SK-N-SH treated with all-trans-retinoic acid at 6 μM for 48 hours (cell line): ENCODE measurements around the gene FASN.
A peak's percentile ranks its signal among the peaks of the same experiment; 100 is the strongest.

ENCODE experiments used
- ATAC-seq: fragments of 200-7000 bp; cut with Tn5 transposase; 3 replicates; pipeline ENCODE4 v1.9.1; 2020; ENCODE audit warnings: mild to moderate bottlenecking, moderate library complexity
- ARNTL ChIP-seq: fragments of 450-650 bp; formaldehyde crosslinking; IDR thresholded peaks from 2 replicates; pipeline ENCODE4 v1.5.0; 2020; ENCODE audit warnings: low read depth, mild to moderate bottlenecking, moderate library complexity, borderline replicate concordance
- BACH2 ChIP-seq: fragments of 250-450 bp; sonication (Bioruptor Pico); IDR thresholded peaks from 2 replicates; pipeline ENCODE4 v1.9.0; 2021; ENCODE audit warnings: mild to moderate bottlenecking, borderline replicate concordance
- CSDC2 ChIP-seq: fragments of 250-450 bp; sonication (Bioruptor Pico); IDR thresholded peaks from 2 replicates; pipeline ENCODE4 v1.5.0; 2020; ENCODE audit warnings: mild to moderate bottlenecking, moderate library complexity
- ESRRG ChIP-seq: fragments of 250-450 bp; sonication (Bioruptor Pico); IDR thresholded peaks from 2 replicates; pipeline ENCODE4 v1.6.1; 2021; ENCODE audit warnings: mild to moderate bottlenecking
- GLIS3 ChIP-seq: fragments of 250-450 bp; sonication (Bioruptor Pico); IDR thresholded peaks from 2 replicates; pipeline ENCODE4 v1.5.0; 2020; ENCODE audit warnings: mild to moderate bottlenecking, moderate library complexity
- ISL1 ChIP-seq: fragments of 250-450 bp; sonication (Bioruptor Pico); IDR thresholded peaks from 2 replicates; pipeline ENCODE4 v2.1.2; 2022; ENCODE audit warnings: mild to moderate bottlenecking, moderate library complexity
- OSR1 ChIP-seq: fragments of 250-450 bp; sonication (Bioruptor Pico); IDR thresholded peaks from 2 replicates; pipeline ENCODE4 v1.8.0; 2022; ENCODE audit warnings: moderate library complexity, mild to moderate bottlenecking, inconsistent platforms
- PPARA ChIP-seq: fragments of 250-450 bp; sonication (Bioruptor Pico); IDR thresholded peaks from 2 replicates; pipeline ENCODE4 v1.5.0; 2020; ENCODE audit warnings: mild to moderate bottlenecking, borderline replicate concordance
- RARB ChIP-seq: fragments of 250-450 bp; sonication (Bioruptor Pico); IDR thresholded peaks from 2 replicates; pipeline ENCODE4 v1.8.0; 2021; ENCODE audit warnings: mild to moderate bottlenecking, moderate library complexity
- SNAI2 ChIP-seq: fragments of 250-450 bp; sonication (Bioruptor Pico); IDR thresholded peaks from 2 replicates; pipeline ENCODE4 v1.5.0; 2020; ENCODE audit warnings: mild to moderate bottlenecking, moderate library complexity
- TOX ChIP-seq: fragments of 250-450 bp; sonication (Bioruptor Pico); IDR thresholded peaks from 2 replicates; pipeline ENCODE4 v1.8.0; 2021; ENCODE audit warnings: mild to moderate bottlenecking, moderate library complexity, borderline replicate concordance
- ZC3H10 ChIP-seq: fragments of 250-450 bp; sonication (Bioruptor Pico); IDR thresholded peaks from 2 replicates; pipeline ENCODE4 v1.5.1; 2021; ENCODE audit warnings: mild to moderate bottlenecking, moderate library complexity
- ZNF70 ChIP-seq: fragments of 450-650 bp; formaldehyde crosslinking; IDR thresholded peaks from 2 replicates; pipeline ENCODE4 v1.5.0; 2020; ENCODE audit warnings: mild to moderate bottlenecking, moderate library complexity
- ZNF8 ChIP-seq: fragments of 450-650 bp; formaldehyde crosslinking; IDR thresholded peaks from 2 replicates; pipeline ENCODE4 v1.5.0; 2020; ENCODE audit warnings: mild to moderate bottlenecking, moderate library complexity
- TF ChIP-seq, protein P1 (sequence below): fragments of 250-450 bp; sonication (Bioruptor Pico); IDR thresholded peaks from 2 replicates; pipeline ENCODE4 v1.8.0; 2020; ENCODE audit warnings: mild to moderate bottlenecking, moderate library complexity, borderline replicate concordance
- TF ChIP-seq, protein P2 (sequence below): fragments of 250-450 bp; sonication (Bioruptor Pico); IDR thresholded peaks from 2 replicates; pipeline ENCODE4 v1.8.0; 2021; ENCODE audit warnings: low read depth, mild to moderate bottlenecking, moderate library complexity, borderline replicate concordance
- TF ChIP-seq, protein P3 (sequence below): fragments of 250-450 bp; sonication (Bioruptor Pico); IDR thresholded peaks from 2 replicates; pipeline ENCODE4 v1.5.1; 2020; ENCODE audit warnings: low read depth, mild to moderate bottlenecking, moderate library complexity
- TF ChIP-seq, protein P4 (sequence below): fragments of 250-450 bp; sonication (Bioruptor Pico); IDR thresholded peaks from 2 replicates; pipeline ENCODE4 v1.5.0; 2020; ENCODE audit warnings: mild to moderate bottlenecking, moderate library complexity

FASN gene

DNA sequence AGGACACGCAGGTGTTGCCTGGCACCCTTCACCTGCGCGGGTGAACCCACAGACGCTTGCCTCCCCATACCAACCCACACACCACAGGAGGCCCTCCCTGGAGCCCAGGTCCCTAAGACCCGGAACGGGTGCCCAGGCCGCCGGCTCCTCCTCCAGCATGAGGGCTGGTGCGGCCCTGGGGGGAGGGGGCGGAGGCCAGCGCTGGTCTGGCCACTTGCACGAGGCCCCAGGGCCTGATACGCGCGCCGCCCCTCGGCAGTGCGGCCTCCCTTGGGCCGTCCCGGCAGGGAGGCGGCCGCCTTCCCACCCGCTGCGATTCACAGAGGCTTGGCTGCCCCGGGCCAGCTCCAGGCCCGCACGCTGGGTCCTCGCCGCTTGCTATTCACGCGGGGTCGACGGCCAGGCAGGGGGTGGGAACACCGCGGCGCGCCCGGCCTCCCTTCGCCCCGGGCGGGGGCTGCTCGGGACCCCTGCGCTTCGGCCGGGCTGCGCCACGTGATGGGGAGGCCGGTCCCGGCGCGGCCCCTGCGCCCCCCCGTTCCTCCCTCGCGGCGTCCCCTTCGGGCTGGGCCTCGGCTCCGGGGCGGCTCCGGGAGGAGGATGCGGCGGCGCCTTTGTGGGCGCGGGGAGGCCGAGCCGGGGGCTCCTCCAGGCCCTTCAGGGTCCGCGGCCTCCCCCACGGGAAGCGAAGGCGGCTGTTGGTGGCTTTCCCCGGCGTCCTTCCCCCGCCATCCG is 685 bp downstream of the FASN start:
- ATAC-seq = peak; percentile 48
- TF ChIP-seq TOX (CRISPR knock-in tag) = no peak
- TF ChIP-seq ESRRG (CRISPR knock-in tag) = no peak
- TF ChIP-seq OSR1 (CRISPR knock-in tag) = no peak
- no peak for TF ChIP-seq BACH2 (CRISPR knock-in tag)
- no peak for TF ChIP-seq SNAI2 (CRISPR knock-in tag)
- no peak for TF ChIP-seq GLIS3 (CRISPR knock-in tag)
- no peak for TF ChIP-seq RARB (CRISPR knock-in tag)
- TF ChIP-seq, protein P1, sequence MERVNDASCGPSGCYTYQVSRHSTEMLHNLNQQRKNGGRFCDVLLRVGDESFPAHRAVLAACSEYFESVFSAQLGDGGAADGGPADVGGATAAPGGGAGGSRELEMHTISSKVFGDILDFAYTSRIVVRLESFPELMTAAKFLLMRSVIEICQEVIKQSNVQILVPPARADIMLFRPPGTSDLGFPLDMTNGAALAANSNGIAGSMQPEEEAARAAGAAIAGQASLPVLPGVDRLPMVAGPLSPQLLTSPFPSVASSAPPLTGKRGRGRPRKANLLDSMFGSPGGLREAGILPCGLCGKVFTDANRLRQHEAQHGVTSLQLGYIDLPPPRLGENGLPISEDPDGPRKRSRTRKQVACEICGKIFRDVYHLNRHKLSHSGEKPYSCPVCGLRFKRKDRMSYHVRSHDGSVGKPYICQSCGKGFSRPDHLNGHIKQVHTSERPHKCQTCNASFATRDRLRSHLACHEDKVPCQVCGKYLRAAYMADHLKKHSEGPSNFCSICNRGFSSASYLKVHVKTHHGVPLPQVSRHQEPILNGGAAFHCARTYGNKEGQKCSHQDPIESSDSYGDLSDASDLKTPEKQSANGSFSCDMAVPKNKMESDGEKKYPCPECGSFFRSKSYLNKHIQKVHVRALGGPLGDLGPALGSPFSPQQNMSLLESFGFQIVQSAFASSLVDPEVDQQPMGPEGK (CRISPR knock-in tag) = no peak
- no peak for TF ChIP-seq ZNF70
- TF ChIP-seq, protein P2, sequence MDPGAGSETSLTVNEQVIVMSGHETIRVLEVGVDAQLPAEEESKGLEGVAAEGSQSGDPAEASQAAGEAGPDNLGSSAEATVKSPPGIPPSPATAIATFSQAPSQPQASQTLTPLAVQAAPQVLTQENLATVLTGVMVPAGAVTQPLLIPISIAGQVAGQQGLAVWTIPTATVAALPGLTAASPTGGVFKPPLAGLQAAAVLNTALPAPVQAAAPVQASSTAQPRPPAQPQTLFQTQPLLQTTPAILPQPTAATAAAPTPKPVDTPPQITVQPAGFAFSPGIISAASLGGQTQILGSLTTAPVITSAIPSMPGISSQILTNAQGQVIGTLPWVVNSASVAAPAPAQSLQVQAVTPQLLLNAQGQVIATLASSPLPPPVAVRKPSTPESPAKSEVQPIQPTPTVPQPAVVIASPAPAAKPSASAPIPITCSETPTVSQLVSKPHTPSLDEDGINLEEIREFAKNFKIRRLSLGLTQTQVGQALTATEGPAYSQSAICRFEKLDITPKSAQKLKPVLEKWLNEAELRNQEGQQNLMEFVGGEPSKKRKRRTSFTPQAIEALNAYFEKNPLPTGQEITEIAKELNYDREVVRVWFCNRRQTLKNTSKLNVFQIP = no peak
- TF ChIP-seq PPARA (CRISPR knock-in tag) = no peak

DNA sequence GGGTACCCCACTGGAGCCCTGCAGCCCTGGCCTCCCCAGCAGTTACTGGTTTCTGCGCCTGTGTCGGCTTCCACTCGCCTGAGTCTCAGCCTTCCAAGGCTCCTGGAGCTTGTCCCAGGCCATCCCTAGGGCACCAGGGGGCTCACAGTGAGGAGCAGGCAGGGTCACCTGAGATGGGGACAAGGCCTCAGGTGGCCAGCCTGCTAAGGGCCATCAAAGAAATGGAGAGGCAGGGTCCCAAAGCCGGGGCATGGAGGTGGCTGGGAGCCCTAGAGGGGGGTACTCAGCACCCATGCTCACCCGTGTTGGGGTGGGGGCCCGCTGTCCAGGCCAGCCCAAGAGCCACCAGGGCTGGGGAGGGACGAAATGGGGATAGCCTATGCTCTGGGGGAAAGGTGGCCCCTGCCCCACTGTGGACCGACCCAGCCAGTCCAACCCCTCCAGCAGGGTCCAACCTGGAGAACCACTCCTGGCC is 1.3 kb downstream of the FASN start:
- no peak for TF ChIP-seq ZNF8 (CRISPR knock-in tag)
- no peak for TF ChIP-seq GLIS3 (CRISPR knock-in tag)
- ATAC-seq = no peak

DNA sequence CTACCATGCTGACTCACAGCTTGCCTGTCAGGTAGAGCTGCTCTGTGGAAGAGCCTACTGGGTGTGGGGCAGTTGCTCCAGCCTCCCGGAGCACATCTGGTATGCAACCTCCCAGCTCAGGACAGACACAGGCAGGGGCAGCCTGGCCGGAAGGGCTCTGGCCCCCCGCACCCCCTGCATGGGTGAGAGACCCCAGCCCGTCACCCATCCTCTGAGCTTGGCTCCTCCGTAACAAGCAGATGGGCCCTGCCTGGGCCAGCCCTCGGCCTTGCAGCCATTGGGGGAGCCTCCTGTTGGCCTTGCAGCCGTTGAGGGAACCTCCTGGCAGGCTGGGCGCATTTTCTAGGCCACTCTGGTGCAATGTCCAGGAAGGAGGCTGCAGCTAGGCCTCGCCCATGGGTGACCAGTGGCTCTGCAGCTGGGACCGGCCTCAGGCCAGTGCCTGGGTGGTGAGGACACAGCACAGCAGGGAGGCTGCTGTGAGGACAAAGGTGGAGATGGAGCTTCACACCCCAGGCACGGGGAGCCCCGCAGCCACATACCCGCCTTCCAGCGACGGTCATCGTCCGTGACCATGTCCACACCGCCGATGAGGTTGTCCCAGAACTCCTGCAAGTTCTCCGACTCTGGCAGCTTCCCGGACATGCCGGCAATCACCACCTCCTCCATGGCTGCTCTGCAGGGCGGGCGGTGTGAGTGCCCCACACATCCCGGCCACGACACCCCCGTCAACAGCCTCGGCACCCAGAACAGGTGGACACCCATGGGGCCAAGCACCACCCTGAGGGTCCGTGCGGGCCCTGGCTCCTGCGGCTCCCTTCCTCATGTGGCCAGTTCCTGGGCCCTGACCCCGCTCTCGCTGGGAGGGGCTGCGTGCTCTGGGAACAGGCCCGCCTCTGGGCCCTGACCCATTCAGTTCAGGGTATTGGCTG is 2.0 kb downstream of the FASN start:
- ATAC-seq = no peak
- TF ChIP-seq OSR1 (CRISPR knock-in tag) (no peak), ZC3H10 (CRISPR knock-in tag) (no peak)
- TF ChIP-seq, all 23 proteins: peak for 0

DNA sequence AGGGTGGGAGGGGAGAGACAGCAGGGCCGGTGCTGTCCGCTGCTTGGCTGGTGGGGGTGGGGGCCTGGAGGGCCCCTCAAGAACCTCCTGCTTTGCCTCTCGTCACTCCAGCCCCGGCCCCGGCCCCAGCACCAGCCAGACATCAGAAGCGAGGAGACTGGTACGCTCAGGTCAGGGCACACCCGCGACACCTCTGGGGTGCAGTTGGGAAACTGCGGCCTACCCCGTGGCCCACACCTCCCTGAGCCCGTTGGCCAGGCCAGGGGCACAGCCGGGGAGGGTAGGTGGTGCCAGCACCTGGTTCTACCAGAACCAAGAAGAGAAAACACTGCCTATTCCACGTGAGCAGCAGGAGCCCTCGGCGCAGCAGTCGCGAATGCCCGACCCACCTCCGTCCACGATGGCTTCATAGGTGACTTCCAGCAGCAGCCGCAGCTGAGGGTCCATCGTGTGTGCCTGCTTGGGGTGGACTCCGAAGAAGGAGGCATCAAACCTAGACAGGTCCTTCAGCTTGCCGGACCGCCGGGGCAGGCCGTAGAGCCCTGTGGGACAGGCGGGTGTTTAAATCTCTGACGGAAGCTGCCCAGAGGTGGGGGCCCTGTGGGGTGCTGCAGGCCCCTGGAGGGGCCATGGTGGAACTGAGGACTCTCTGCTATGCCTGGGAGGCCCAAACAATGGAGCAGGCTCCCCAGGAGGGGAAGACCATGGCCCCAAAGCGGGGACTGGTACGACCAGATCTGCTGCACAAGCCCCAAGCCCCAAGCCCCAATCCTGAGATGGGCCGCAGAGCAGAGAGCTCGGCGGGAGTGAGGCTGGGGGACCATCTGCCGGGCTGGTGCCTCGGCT is 2.9 kb downstream of the FASN start:
- TF ChIP-seq ZNF70 (no peak), ISL1 (CRISPR knock-in tag) (no peak), ARNTL (CRISPR knock-in tag) (no peak), RARB (CRISPR knock-in tag) (no peak), CSDC2 (CRISPR knock-in tag) (no peak)
- TF ChIP-seq, protein P1 (CRISPR knock-in tag) = no peak
- TF ChIP-seq, protein P3, sequence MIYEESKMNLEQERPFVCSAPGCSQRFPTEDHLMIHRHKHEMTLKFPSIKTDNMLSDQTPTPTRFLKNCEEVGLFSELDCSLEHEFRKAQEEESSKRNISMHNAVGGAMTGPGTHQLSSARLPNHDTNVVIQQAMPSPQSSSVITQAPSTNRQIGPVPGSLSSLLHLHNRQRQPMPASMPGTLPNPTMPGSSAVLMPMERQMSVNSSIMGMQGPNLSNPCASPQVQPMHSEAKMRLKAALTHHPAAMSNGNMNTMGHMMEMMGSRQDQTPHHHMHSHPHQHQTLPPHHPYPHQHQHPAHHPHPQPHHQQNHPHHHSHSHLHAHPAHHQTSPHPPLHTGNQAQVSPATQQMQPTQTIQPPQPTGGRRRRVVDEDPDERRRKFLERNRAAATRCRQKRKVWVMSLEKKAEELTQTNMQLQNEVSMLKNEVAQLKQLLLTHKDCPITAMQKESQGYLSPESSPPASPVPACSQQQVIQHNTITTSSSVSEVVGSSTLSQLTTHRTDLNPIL (CRISPR knock-in tag) = no peak
- TF ChIP-seq, protein P2 = no peak
- TF ChIP-seq, protein P4, sequence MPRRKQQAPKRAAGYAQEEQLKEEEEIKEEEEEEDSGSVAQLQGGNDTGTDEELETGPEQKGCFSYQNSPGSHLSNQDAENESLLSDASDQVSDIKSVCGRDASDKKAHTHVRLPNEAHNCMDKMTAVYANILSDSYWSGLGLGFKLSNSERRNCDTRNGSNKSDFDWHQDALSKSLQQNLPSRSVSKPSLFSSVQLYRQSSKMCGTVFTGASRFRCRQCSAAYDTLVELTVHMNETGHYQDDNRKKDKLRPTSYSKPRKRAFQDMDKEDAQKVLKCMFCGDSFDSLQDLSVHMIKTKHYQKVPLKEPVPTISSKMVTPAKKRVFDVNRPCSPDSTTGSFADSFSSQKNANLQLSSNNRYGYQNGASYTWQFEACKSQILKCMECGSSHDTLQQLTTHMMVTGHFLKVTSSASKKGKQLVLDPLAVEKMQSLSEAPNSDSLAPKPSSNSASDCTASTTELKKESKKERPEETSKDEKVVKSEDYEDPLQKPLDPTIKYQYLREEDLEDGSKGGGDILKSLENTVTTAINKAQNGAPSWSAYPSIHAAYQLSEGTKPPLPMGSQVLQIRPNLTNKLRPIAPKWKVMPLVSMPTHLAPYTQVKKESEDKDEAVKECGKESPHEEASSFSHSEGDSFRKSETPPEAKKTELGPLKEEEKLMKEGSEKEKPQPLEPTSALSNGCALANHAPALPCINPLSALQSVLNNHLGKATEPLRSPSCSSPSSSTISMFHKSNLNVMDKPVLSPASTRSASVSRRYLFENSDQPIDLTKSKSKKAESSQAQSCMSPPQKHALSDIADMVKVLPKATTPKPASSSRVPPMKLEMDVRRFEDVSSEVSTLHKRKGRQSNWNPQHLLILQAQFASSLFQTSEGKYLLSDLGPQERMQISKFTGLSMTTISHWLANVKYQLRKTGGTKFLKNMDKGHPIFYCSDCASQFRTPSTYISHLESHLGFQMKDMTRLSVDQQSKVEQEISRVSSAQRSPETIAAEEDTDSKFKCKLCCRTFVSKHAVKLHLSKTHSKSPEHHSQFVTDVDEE (CRISPR knock-in tag) = no peak
- no peak for ATAC-seq
